Measurements from ENCODE around the gene ST3GAL4.

- TF ChIP-seq, protein P1, sequence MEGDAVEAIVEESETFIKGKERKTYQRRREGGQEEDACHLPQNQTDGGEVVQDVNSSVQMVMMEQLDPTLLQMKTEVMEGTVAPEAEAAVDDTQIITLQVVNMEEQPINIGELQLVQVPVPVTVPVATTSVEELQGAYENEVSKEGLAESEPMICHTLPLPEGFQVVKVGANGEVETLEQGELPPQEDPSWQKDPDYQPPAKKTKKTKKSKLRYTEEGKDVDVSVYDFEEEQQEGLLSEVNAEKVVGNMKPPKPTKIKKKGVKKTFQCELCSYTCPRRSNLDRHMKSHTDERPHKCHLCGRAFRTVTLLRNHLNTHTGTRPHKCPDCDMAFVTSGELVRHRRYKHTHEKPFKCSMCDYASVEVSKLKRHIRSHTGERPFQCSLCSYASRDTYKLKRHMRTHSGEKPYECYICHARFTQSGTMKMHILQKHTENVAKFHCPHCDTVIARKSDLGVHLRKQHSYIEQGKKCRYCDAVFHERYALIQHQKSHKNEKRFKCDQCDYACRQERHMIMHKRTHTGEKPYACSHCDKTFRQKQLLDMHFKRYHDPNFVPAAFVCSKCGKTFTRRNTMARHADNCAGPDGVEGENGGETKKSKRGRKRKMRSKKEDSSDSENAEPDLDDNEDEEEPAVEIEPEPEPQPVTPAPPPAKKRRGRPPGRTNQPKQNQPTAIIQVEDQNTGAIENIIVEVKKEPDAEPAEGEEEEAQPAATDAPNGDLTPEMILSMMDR (IDR thresholded peaks at IDR 0.05): no peak
- no peak for TF ChIP-seq POLR2A (IDR thresholded peaks at IDR 0.05)
Observed at GRCh38 chr11:126434950-126435335, 79.5 kb downstream of the ST3GAL4 start.
